CD4-positive, alpha-beta T cell treated with Interleukin-6 at 100 ng/mL for 8 hours (primary cell): ENCODE data around the gene SOX10.
"Not testable (repeated sequence)": the region's sequence is repeated elsewhere in the genome, so short reads cannot be mapped to it uniquely, and the experiment has no call there.

Experiments
- DNase-seq: peaks from one replicate; pipeline ENCODE4 v3.0.0-alpha.2; 2020; ENCODE audit warnings: mixed read lengths, low spot score

SOX10 gene

GRCh38 chr22:37985751-37986281 is 1.5 kb upstream of the SOX10 start:
- DNase-seq = no peak

GRCh38 chr22:37985050-37985585 is 763 bp upstream of the SOX10 start:
- DNase-seq = no peak

- DNase-seq = no peak
Measured at GRCh38 chr22:37982938-37983859, 1.2 kb downstream of the SOX10 start.

GRCh38 chr22:37982151-37982785 is 2.1 kb downstream of the SOX10 start:
- DNase-seq = no peak

GRCh38 chr22:37981282-37982011 is 2.9 kb downstream of the SOX10 start:
- DNase-seq = no peak

- no peak for DNase-seq
Measured at GRCh38 chr22:37979782-37980181, 4.6 kb downstream of the SOX10 start.

GRCh38 chr22:37976547-37976946 is 7.8 kb downstream of the SOX10 start:
- DNase-seq = no peak

GRCh38 chr22:37976022-37976421 is 8.3 kb downstream of the SOX10 start:
- not testable (repeated sequence) for DNase-seq

GRCh38 chr22:37975153-37975552 is 9.2 kb downstream of the SOX10 start:
- no peak for DNase-seq

- DNase-seq = no peak
Measured at GRCh38 chr22:37973271-37974170, 10.8 kb downstream of the SOX10 start.

- DNase-seq = no peak
Measured at GRCh38 chr22:37972527-37972926, 11.8 kb downstream of the SOX10 start.

GRCh38 chr22:37971475-37972434 is 12.6 kb downstream of the SOX10 start:
- DNase-seq = no peak

GRCh38 chr22:37970864-37971263 is 13.5 kb downstream of the SOX10 start:
- no peak for DNase-seq

- no peak for DNase-seq
Measured at GRCh38 chr22:37968452-37969251, 15.7 kb downstream of the SOX10 start.

GRCh38 chr22:37967637-37968451 is 16.5 kb downstream of the SOX10 start:
- no peak for DNase-seq

- no peak for DNase-seq
Measured at GRCh38 chr22:37967147-37967546, 17.2 kb downstream of the SOX10 start.

- no peak for DNase-seq
Measured at GRCh38 chr22:37965940-37966664, 18.3 kb downstream of the SOX10 start.
